Thymus (tissue), 11 donors: ENCODE data around the gene IGHMBP2. TPM values are rescaled to one million over a fixed set of nuclear protein-coding genes. Genes with fewer than 3 reads are reported as not detected.
"Not testable (repeated sequence)": the region's sequence is repeated elsewhere in the genome, so short reads cannot be mapped to it uniquely, and the experiment has no call there.

Experiments
- DNase-seq, 9 donors: peaks; one replicate each; pipeline ENCODE4 v3.0.0-alpha.2; 2013; ENCODE audit warnings: low spot score in 9 of 9, low read depth in 6 of 9, missing footprints in 1 of 9
- H3K27ac ChIP-seq, 2 donors: one replicate each; pipeline ENCODE4 v1.5.1; 2013; ENCODE audit warnings: control low read depth in 1 of 2, low read depth in 1 of 2, low read length in 1 of 2, mild to moderate bottlenecking in 1 of 2, moderate library complexity in 1 of 2
- H3K27me3 ChIP-seq, 2 donors: one replicate each; pipeline ENCODE4 v1.5.1; 2013; ENCODE audit warnings: low read length in 1 of 2; ENCODE audit not compliant: control insufficient read depth in 2 of 2, insufficient read depth in 1 of 2
- H3K36me3 ChIP-seq, 2 donors: one replicate each; pipeline ENCODE4 v1.5.1; 2013; ENCODE audit warnings: low read length in 1 of 2, mild to moderate bottlenecking in 1 of 2, moderate library complexity in 1 of 2; ENCODE audit not compliant: control insufficient read depth in 2 of 2, insufficient read depth in 2 of 2
- H3K4me1 ChIP-seq, 2 donors: one replicate each; pipeline ENCODE4 v1.5.1; 2013; ENCODE audit warnings: low read length in 2 of 2; ENCODE audit not compliant: control insufficient read depth in 2 of 2, insufficient read depth in 2 of 2
- H3K4me3 ChIP-seq, 2 donors: one replicate each; pipeline ENCODE4 v1.5.1; 2013; ENCODE audit warnings: low read length in 2 of 2, control low read depth in 1 of 2, mild to moderate bottlenecking in 1 of 2
- H3K9me3 ChIP-seq, 2 donors: one replicate each; pipeline ENCODE4 v1.5.1; 2013; ENCODE audit warnings: low read length in 1 of 2, mild to moderate bottlenecking in 1 of 2; ENCODE audit not compliant: control insufficient read depth in 2 of 2, insufficient read depth in 1 of 2
- WGBS: extraction: QIAGEN DNeasy Blood & Tissue Kit; methylation state at CpG from one replicate; pipeline ENCODE4 v1.1.7; 2013; 5-methylcytosine and 5-hydroxymethylcytosine counted together
- polyA plus RNA-seq: library from polyadenylated mRNA; stranded (reverse); fragments of 200-250 nt; gene quantifications from one replicate; pipeline ENCODE4 v1.2.3, GENCODE V29; 2013
- total RNA-seq: library from RNA; stranded (reverse); fragments of 120-200 nt; gene quantifications from one replicate; pipeline ENCODE4 v1.2.4, GENCODE V29; 2013
- donor health status: healthy.

Gene IGHMBP2
- total and polyA plus RNA-seq, 2 donors = 5.2 to 19.0 TPM

- Histone ChIP-seq H3K27ac (no peak overlapping the region), H3K27me3 (peaks cover 0 to 11% of the 10 kb centered on the region in 2 donors), H3K36me3 (no peaks in the 10 kb centered on the region), H3K4me1 (no peaks in the 10 kb centered on the region), H3K4me3 (no peak overlapping the region), H3K9me3 (no peaks in the 10 kb centered on the region)
- WGBS = 80% methylated on average over 4 of the region's 4 CpGs
- no peak for DNase-seq
Observed at GRCh38 chr11:68973219-68973618, 69.5 kb downstream of the IGHMBP2 start.

GRCh38 chr11:68973706-68974105 lies 70.0 kb downstream of the IGHMBP2 start:
- not testable (repeated sequence) for H3K36me3 ChIP-seq, H3K4me1 ChIP-seq, H3K4me3 ChIP-seq, H3K9me3 ChIP-seq, H3K27ac ChIP-seq, DNase-seq
- WGBS = 84% methylated on average over 12 of the region's 12 CpGs
- H3K27me3 ChIP-seq = peaks cover 0 to 14% of the 10 kb centered on the region in 2 donors

- Histone ChIP-seq H3K27ac (no peak overlapping the region), H3K27me3 (peaks cover 0 to 18% of the 10 kb centered on the region in 2 donors), H3K9me3 (no peaks in the 10 kb centered on the region), H3K4me1 (no peaks in the 10 kb centered on the region), H3K36me3 (no peaks in the 10 kb centered on the region), H3K4me3 (no peak overlapping the region)
- WGBS = 98% methylated on average over 23 of the region's 23 CpGs
- peak in 1 of 9 donors; percentile 12 for DNase-seq
Observed at GRCh38 chr11:68974421-68975194, 70.9 kb downstream of the IGHMBP2 start.

DNA sequence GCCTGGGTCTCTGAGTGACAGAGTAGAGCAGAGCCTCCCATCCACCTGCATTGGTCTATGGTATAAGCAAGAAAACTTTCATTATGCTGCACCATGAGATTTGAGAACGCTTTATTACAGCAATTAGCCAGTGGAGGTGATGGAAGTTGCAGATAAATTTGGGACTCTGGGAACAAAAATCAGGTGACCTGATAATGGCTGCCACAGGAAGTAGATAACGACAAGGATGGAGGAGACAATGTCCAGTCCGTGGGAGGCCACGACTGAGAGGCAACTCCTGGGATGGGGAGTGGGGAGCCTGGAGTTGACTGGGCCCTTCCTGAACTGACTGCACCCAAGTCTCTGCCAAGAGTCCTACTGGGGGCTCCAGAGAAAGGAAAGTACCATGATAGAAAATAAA lies 72.4 kb downstream of the IGHMBP2 start:
- 76% methylated on average over 4 of the region's 4 CpGs for WGBS

GRCh38 chr11:68976563-68976962 lies 72.9 kb downstream of the IGHMBP2 start:
- no peak for DNase-seq
- WGBS = 91% methylated on average over 4 of the region's 4 CpGs
- Histone ChIP-seq H3K36me3 (no peaks in the 10 kb centered on the region), H3K27ac (no peak overlapping the region), H3K4me3 (no peak overlapping the region), H3K27me3 (peaks cover 0 to 18% of the 10 kb centered on the region in 2 donors), H3K9me3 (no peaks in the 10 kb centered on the region), H3K4me1 (no peaks in the 10 kb centered on the region)

More for the DNA sequence above, 72.4 kb downstream of the IGHMBP2 start:
- DNase-seq = no peak
- H3K27ac ChIP-seq = no peak overlapping the region
- H3K4me3 ChIP-seq = no peak overlapping the region
- H3K4me1 ChIP-seq = no peaks in the 10 kb centered on the region
- no peaks in the 10 kb centered on the region for H3K9me3 ChIP-seq
- peaks cover 0 to 21% of the 10 kb centered on the region in 2 donors for H3K27me3 ChIP-seq
- H3K36me3 ChIP-seq = no peaks in the 10 kb centered on the region

DNA sequence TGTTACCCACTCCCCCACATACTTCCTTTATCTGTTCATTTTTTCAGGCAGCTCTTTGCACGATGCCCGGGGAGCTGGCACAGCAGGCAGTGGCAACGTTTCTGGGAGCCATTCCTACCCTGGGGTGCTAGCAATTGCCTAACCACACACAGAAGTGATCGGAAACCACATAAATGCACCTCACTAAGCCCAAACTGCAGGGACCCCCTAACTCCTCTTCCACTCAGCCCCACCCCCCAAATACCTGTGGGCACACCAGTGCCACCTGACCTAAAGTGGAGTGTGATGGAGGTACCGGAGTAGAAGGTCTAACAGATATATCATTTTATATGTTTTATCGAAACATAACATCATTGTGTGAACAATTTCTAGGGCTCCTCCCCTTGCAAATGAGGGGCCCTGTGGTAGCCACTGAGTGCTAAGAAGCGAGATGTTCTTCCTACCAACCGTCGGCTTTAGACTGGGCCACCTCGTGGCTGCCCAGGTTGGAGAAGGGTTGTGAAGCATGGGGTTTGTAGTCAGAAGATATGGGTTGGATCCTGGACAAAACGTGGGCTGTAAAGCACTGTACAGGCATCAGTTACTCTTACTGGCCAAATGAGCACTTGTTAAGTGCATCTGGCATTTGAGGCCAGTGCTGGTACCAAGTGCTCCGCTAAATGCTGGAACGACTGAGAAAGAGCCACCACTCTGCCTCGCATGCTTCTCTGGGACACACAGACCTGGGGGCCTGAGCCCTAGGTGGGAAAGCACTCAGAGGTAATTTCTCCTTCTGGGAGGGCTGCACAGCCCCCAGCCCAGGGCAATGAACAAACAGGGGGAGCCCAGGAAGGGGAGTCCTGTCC lies 74.3 kb downstream of the IGHMBP2 start:
- WGBS = 80% methylated on average over 14 of the region's 14 CpGs
- Histone ChIP-seq H3K4me1 (no peaks in the 10 kb centered on the region), H3K4me3 (no peak overlapping the region), H3K36me3 (no peaks in the 10 kb centered on the region), H3K9me3 (no peaks in the 10 kb centered on the region), H3K27ac (no peak overlapping the region), H3K27me3 (peaks cover 0 to 18% of the 10 kb centered on the region in 2 donors)
- DNase-seq = no peak

- no peaks in the 10 kb centered on the region for H3K4me1 ChIP-seq
- no peak overlapping the region for H3K27ac ChIP-seq
- WGBS = 47% methylated on average over 5 of the region's 5 CpGs
- H3K4me3 ChIP-seq = no peak overlapping the region
- H3K27me3 ChIP-seq = peaks cover 0 to 18% of the 10 kb centered on the region in 2 donors
- H3K9me3 ChIP-seq = no peaks in the 10 kb centered on the region
- no peak for DNase-seq
- no peaks in the 10 kb centered on the region for H3K36me3 ChIP-seq
Observed at GRCh38 chr11:68978626-68978930, 74.9 kb downstream of the IGHMBP2 start.

- H3K4me3 ChIP-seq = no peak overlapping the region
- H3K27ac ChIP-seq = no peak overlapping the region
- no peak for DNase-seq
- H3K36me3 ChIP-seq = no peaks in the 10 kb centered on the region
- 66% methylated on average over 15 of the region's 15 CpGs for WGBS
- H3K4me1 ChIP-seq = no peaks in the 10 kb centered on the region
- H3K27me3 ChIP-seq = peaks cover under 1 to 18% of the 10 kb centered on the region in 2 donors
- H3K9me3 ChIP-seq = no peaks in the 10 kb centered on the region
Observed at GRCh38 chr11:68978931-68979594, 75.4 kb downstream of the IGHMBP2 start.
